SHP77 (cell line): ENCODE results near the gene EXOC3L2.

ENCODE experiments used
- DNase-seq, 2 experiments: peaks; one replicate each; lab custom pipeline; 2025; lab: John Stamatoyannopoulos, UW

Gene EXOC3L2

GRCh38 chr19:45218911-45219743 lies 26.1 kb downstream of the EXOC3L2 start:
- no peak for DNase-seq

DNA sequence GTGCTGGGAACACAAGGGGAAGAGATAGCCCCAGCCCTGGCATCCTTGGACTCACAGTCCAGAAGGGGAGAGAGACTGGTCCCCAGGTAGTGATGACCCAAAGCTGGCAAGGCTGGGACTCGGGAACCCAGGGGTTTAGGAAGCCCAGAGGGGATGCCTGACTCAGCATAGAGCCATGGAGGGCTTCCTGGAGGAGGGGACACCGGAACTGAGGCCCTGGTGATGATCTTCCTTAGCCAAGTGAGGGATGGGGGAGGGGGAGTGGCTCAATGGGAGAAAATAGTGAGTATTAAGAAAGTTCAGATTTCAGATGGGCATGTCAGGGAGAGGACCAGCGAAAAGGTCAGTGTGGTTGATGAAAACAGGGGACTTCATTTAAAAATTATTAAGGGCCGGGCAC lies 26.8 kb downstream of the EXOC3L2 start:
- no peak for DNase-seq

DNA sequence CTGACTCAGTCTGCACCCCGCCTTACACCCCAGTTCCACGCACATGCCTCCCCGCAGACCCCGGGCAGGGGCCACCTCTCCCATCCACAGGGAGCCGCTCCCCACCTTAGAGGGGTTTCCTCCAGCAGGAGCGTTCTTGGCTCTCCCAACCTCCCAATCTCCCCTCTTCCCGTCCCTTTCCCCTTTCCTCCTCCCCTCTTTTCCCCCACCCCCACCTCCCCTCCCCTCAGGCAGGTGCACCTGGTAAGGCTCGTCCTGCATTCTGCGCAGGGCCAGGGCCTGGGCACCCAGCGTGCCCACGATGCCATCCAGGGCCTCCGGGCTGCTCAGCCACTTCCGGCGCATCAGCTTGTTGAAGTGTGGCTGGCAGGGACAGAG lies 27.3 kb downstream of the EXOC3L2 start:
- DNase-seq = no peak

- no peak for DNase-seq
Measured at GRCh38 chr19:45217193-45217956, 27.8 kb downstream of the EXOC3L2 start.

GRCh38 chr19:45216667-45217066 lies 28.5 kb downstream of the EXOC3L2 start:
- DNase-seq = no peak

GRCh38 chr19:45215391-45216191 lies 29.6 kb downstream of the EXOC3L2 start:
- peak; percentile 2 to 53 for DNase-seq

- no peak for DNase-seq
Measured at GRCh38 chr19:45213031-45213430, 32.2 kb downstream of the EXOC3L2 start.

- DNase-seq = no peak
Measured at GRCh38 chr19:45211751-45212381, 33.3 kb downstream of the EXOC3L2 start.

DNA sequence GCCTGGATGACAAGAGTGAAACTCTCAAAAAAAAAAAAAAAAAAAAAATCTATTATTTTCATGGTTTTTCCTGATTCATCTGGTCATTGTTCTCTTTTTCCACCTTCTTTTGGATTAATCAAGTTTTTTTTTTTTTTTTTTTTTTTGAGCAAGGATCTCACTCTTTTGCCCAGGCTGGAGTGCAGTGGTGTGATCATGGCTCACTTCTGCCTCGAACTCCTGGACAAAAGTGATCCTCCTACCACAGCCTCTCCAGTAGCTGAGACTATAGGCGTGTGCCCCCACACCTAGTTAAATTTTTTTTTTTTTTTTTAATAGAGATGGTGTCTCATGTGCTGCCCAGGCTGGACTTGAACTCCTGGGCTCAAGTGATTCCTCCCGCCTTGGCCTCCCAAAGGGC lies 38.9 kb downstream of the EXOC3L2 start:
- no peak for DNase-seq

DNA sequence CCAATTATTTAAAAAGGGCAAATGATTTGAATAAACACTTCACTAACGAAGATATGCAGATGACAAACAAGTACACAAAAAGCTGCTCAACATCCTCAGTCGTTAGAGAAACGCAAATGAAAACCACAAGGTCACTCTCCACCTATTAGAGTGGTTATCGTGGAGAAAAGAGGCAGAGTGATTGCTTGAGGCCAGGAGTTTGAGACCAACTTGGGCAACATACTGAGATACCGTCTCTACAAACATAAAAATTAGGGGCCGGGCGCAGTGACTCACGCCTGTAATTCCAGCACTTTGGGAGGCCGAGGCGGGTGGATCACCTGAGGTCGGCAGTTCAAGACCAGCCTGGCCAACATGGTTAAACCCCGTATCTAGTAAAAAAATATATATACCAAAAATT lies 39.4 kb downstream of the EXOC3L2 start:
- no peak for DNase-seq

- no peak for DNase-seq
Measured at GRCh38 chr19:45202637-45203036, 42.6 kb downstream of the EXOC3L2 start.

- peak; percentile 5 to 36 for DNase-seq
Measured at GRCh38 chr19:45200568-45200967, 44.6 kb downstream of the EXOC3L2 start.

DNA sequence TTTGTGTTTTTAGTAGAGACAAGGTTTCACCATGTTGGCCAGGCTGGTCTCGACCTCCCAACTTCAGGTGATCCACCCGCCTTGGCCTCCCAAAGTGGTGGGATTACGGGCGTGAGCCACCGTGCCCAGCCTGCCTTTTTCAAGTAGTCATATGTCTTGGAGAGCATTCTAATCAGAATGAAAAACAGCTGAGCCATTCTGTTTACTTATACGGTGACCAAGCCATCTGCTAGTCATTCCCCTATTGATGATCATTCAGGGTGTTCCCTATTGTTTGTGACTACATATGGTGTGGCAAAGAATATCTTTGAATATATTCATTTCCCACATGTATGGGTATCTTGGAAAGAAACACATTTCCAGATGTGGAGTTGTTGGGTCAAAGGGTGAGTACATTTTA lies 49.4 kb downstream of the EXOC3L2 start:
- DNase-seq = no peak

DNA sequence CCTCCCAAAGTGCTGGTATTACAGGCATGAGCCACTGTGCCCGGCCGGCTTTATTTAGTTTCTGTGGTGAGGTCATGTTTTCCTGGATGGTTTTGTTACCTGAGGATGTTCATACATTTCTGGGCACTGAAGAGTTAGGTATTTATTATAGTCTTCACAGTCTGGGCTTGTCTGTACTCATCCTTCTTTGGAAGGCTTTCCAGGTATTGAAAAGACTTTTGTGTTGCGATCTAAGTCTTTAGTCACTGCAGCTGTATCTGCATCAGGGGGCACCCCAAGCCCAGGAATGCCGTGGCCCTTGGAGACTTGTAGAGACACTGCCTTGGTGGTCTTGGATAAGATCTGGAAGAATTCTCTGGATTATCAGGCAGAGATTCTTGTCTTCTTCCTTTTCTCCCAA lies 53.8 kb downstream of the EXOC3L2 start:
- no peak for DNase-seq

- DNase-seq = no peak
Measured at GRCh38 chr19:45189971-45190370, 55.2 kb downstream of the EXOC3L2 start.

DNA sequence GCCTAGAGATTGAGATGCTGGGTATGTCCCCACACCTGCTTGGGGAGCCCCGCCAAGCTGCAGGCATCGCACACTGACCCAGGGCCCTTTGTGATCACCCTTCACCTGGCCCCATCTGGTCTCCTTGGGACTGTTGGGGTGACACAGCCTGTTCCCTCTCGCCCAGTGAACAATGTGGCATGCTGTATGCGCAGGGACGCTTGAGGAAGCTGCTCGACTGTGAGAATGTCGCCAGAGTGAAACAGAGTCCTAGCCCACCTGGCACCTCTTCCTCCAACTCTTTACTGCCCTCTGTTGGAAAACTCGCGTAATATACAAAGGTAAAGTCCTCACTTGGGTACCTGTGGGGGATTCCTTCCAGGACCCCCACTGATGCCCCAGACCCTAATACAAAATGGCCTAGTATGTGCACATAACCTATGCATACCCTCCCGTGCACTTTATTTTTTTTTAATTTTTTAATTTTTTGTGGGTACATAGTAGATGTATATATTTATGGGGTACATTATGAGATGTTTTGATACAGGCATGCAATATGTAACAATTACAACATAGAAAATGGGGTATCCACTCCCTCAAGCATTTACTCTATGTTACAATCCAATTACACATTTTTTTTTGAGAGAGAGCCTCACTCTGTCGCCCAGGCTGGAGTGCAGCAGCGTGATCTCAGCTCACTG lies 57.6 kb downstream of the EXOC3L2 start:
- peak; percentile 27 to 33 for DNase-seq

- no peak for DNase-seq
Measured at GRCh38 chr19:45186509-45187334, 58.5 kb downstream of the EXOC3L2 start.

DNA sequence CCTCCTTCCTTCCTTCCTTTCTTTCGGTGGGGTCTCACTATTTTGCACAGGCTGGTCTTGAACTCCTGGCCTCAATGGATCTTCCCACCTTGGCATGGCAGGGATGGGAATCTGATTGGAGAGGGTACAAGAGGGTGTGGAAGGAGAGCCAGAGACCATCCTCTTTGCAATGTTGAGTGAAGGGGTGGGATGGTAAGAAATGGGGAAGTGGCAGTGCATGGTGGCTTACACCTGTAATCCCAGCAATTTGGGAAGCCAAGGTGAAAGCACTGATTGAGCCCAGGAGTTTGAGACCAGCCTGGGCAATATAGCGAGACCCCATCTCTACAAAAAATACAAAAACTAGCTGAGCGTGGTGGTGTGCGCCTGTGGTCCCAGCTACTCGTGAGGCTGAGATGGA lies 61.1 kb downstream of the EXOC3L2 start:
- no peak for DNase-seq

- DNase-seq = no peak
Measured at GRCh38 chr19:45182758-45183157, 62.4 kb downstream of the EXOC3L2 start.

GRCh38 chr19:45180936-45181335 lies 64.3 kb downstream of the EXOC3L2 start:
- DNase-seq = no peak
